GM23338 (cell line): ENCODE results near the gene MICAL3.

ENCODE experiments used
- CREB1 ChIP-seq: fragments of 250-450 bp; sonication (Bioruptor Pico); IDR thresholded peaks from 2 replicates; pipeline ENCODE4 v1.5.0; 2020; ENCODE audit warnings: low read depth, mild to moderate bottlenecking, moderate library complexity
- EZH2 ChIP-seq: fragments of 200-600 bp; sonication (generic); IDR thresholded peaks from one replicate; pipeline ENCODE4 v1.8.0; 2017; ENCODE audit warnings: antibody characterized with exemption, mild to moderate bottlenecking, low read depth; ENCODE audit not compliant: unreplicated experiment
- EZH2phosphoT487 ChIP-seq: fragments of 200-600 bp; sonication (generic); IDR thresholded peaks from one replicate; pipeline ENCODE4 v1.8.1; 2018; ENCODE audit warnings: antibody characterized with exemption; ENCODE audit not compliant: unreplicated experiment
- JUNB ChIP-seq: IDR thresholded peaks from one replicate; pipeline ENCODE4 v1.6.1; 2016; ENCODE audit warnings: antibody characterized with exemption; ENCODE audit not compliant: unreplicated experiment
- NANOG ChIP-seq: IDR thresholded peaks from 2 replicates; pipeline ENCODE4 v1.6.1; 2016; ENCODE audit warnings: antibody characterized with exemption, borderline replicate concordance
- POLR2AphosphoS5 ChIP-seq: IDR thresholded peaks from 2 replicates; pipeline ENCODE4 v1.6.1; 2016; ENCODE audit warnings: antibody characterized with exemption, low read depth
- REST ChIP-seq: IDR thresholded peaks from one replicate; pipeline ENCODE4 v1.6.1; 2018; ENCODE audit warnings: antibody characterized with exemption; ENCODE audit not compliant: unreplicated experiment
- STAT1 ChIP-seq: IDR thresholded peaks from one replicate; pipeline ENCODE4 v1.6.1; 2016; ENCODE audit warnings: antibody characterized with exemption; ENCODE audit not compliant: unreplicated experiment
- TF ChIP-seq, protein P1 (sequence below), 2 experiments: fragments of 200-600 bp in 1 of 2; sonication (generic) in 1 of 2; conservative IDR thresholded peaks; 2 replicates each; pipeline versions ENCODE4 v1.5.1 to v1.6.1; 2016 to 2017; ENCODE audit warnings: antibody characterized with exemption in 2 of 2, low read depth in 2 of 2, mild to moderate bottlenecking in 2 of 2, moderate library complexity in 1 of 2
- TF ChIP-seq, protein P2 (sequence below): IDR thresholded peaks from 2 replicates; pipeline ENCODE4 v1.6.1; 2016; ENCODE audit warnings: antibody characterized with exemption

- TF ChIP-seq, protein P1, sequence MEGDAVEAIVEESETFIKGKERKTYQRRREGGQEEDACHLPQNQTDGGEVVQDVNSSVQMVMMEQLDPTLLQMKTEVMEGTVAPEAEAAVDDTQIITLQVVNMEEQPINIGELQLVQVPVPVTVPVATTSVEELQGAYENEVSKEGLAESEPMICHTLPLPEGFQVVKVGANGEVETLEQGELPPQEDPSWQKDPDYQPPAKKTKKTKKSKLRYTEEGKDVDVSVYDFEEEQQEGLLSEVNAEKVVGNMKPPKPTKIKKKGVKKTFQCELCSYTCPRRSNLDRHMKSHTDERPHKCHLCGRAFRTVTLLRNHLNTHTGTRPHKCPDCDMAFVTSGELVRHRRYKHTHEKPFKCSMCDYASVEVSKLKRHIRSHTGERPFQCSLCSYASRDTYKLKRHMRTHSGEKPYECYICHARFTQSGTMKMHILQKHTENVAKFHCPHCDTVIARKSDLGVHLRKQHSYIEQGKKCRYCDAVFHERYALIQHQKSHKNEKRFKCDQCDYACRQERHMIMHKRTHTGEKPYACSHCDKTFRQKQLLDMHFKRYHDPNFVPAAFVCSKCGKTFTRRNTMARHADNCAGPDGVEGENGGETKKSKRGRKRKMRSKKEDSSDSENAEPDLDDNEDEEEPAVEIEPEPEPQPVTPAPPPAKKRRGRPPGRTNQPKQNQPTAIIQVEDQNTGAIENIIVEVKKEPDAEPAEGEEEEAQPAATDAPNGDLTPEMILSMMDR (conservative IDR thresholded peaks at IDR 0.05; ENCODE audit: low read depth in 2 of 2), result no peak
- TF ChIP-seq JUNB, result no peak
- TF ChIP-seq REST, result no peak
- no peak for TF ChIP-seq CREB1 (CRISPR knock-in tag)
- no peak for TF ChIP-seq EZH2
- TF ChIP-seq POLR2AphosphoS5, result no peak
- no peak for TF ChIP-seq EZH2phosphoT487
- TF ChIP-seq, protein P2, sequence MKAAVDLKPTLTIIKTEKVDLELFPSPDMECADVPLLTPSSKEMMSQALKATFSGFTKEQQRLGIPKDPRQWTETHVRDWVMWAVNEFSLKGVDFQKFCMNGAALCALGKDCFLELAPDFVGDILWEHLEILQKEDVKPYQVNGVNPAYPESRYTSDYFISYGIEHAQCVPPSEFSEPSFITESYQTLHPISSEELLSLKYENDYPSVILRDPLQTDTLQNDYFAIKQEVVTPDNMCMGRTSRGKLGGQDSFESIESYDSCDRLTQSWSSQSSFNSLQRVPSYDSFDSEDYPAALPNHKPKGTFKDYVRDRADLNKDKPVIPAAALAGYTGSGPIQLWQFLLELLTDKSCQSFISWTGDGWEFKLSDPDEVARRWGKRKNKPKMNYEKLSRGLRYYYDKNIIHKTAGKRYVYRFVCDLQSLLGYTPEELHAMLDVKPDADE, result no peak
- TF ChIP-seq NANOG, result no peak
- TF ChIP-seq STAT1, result no peak
These were observed 47.0 kb downstream of the MICAL3 start for GRCh38 chr22:17977371-17977770.
